A673 (cell line): ENCODE measurements around the gene INHA.

Experiments used
- CTCF ChIP-seq: fragments of 300-800, 200-600 bp; sonication (generic); conservative IDR thresholded peaks from 2 replicates; pipeline ENCODE4 v1.5.1; 2017; ENCODE audit warnings: low read depth, mild to moderate bottlenecking, antibody characterized with exemption, low read length, moderate library complexity, mixed read lengths
- EZH2 ChIP-seq: fragments of 200-600 bp; sonication (generic); IDR thresholded peaks from 2 replicates; pipeline ENCODE4 v1.6.1; 2017; ENCODE audit warnings: borderline replicate concordance, low read depth, mild to moderate bottlenecking, mixed read lengths, antibody characterized with exemption, low read length; ENCODE audit not compliant: poor library complexity, severe bottlenecking

- TF ChIP-seq CTCF (no peak), EZH2 (no peak)
Observed at GRCh38 chr2:219592736-219593135, 20.6 kb downstream of the INHA start.
